RWPE1 (cell line): ENCODE results near the gene PRR16.

ENCODE experiments used
- CTCF ChIA-PET: fragments of 350-600 bp; sonication (Branson Sonifier 250); formaldehyde crosslinking; extraction: SDS; loops from one replicate; lab custom pipeline; 2021; lab: Yijun Ruan, JAX
- POLR2A ChIA-PET: fragments of 400-600 bp; formaldehyde crosslinking; extraction: SDS; loops from one replicate; lab custom pipeline; 2020; ENCODE audit warnings: antibody characterized with exemption; ENCODE audit not compliant: low non-redundant PET; lab: Yijun Ruan, JAX
- DNase-seq: peaks from one replicate; pipeline ENCODE4 v3.0.0; 2012; ENCODE audit warnings: low spot score
- H3K27ac ChIP-seq: fragments of 450-650 bp; 2 replicates; pipeline ENCODE4 v1.5.1; 2017
- CTCF ChIP-seq: fragments of 450-650 bp; conservative IDR thresholded peaks from 2 replicates; pipeline ENCODE4 v1.5.1; 2017; ENCODE audit warnings: low read depth, mild to moderate bottlenecking

Gene PRR16

GRCh38 chr5:120621339-120621738 is 157.2 kb downstream of the PRR16 start:
- no peak for DNase-seq
- no peak overlapping the region for H3K27ac ChIP-seq
- ChIA-PET CTCF (no interaction called here), POLR2A (no interaction called here)
- no peak for TF ChIP-seq CTCF

GRCh38 chr5:120624021-120624563 is 160.0 kb downstream of the PRR16 start:
- ChIA-PET CTCF (interaction anchor here (0.6 kb wide), 1 partner anchor 34 kb away, joined by 3 read pairs; no protein-coding TSS in a partner anchor), POLR2A (no interaction called here)
- TF ChIP-seq CTCF, result no peak
- H3K27ac ChIP-seq, result no peak overlapping the region
- no peak for DNase-seq

GRCh38 chr5:120628156-120628555 is 164.1 kb downstream of the PRR16 start:
- H3K27ac ChIP-seq, result no peak overlapping the region

GRCh38 chr5:120630550-120630949 is 166.4 kb downstream of the PRR16 start:
- POLR2A ChIA-PET, result no interaction called here
- H3K27ac ChIP-seq, result no peak overlapping the region
- CTCF ChIA-PET, result interaction anchor here (0.7 kb wide), 1 partner anchor 28 kb away, joined by 5 read pairs; no protein-coding TSS in a partner anchor
- no peak for DNase-seq
- no peak for TF ChIP-seq CTCF

More at GRCh38 chr5:120628156-120628555, 164.1 kb downstream of the PRR16 start:
- ChIA-PET POLR2A (no interaction called here), CTCF (no interaction called here)
- no peak for TF ChIP-seq CTCF
- DNase-seq, result no peak

GRCh38 chr5:120631611-120632010 is 167.5 kb downstream of the PRR16 start:
- no peak for DNase-seq
- ChIA-PET POLR2A (no interaction called here), CTCF (interaction anchor here (0.7 kb wide), 1 partner anchor 11 kb away, joined by 7 read pairs; no protein-coding TSS in a partner anchor)
- TF ChIP-seq CTCF, result no peak
- H3K27ac ChIP-seq, result no peak overlapping the region

GRCh38 chr5:120632430-120632829 is 168.3 kb downstream of the PRR16 start:
- DNase-seq, result no peak

More at GRCh38 chr5:120632430-120632829, 168.3 kb downstream of the PRR16 start:
- H3K27ac ChIP-seq, result no peak overlapping the region
- no peak for TF ChIP-seq CTCF
- ChIA-PET CTCF (interaction anchor here (0.7 kb wide), 1 partner anchor 12 kb away, joined by 7 read pairs; no protein-coding TSS in a partner anchor), POLR2A (no interaction called here)
